DOHH2 (cell line): ENCODE data around the gene MIX23.

Experiments
- H3F3A ChIP-seq: fragments of 200-600 bp; sonication (generic), shearing (Covaris generic); 2 replicates; pipeline ENCODE4 v1.6.0; 2016; ENCODE audit warnings: antibody characterized with exemption, mild to moderate bottlenecking; ENCODE audit not compliant: control insufficient read depth, insufficient read depth
- H3K27ac ChIP-seq: fragments of 200-600 bp; sonication (generic); 2 replicates; pipeline ENCODE4 v1.5.1; 2014; ENCODE audit warnings: low read depth, mild to moderate bottlenecking, low read length, moderate library complexity
- H3K27me3 ChIP-seq: fragments of 200-600 bp; sonication (generic); 2 replicates; pipeline ENCODE4 v1.6.1; 2014; ENCODE audit warnings: mild to moderate bottlenecking, low read length, mixed read lengths; ENCODE audit not compliant: control insufficient read depth
- H3K36me3 ChIP-seq: fragments of 200-600 bp; sonication (generic); 2 replicates; pipeline ENCODE4 v1.6.1; 2014; ENCODE audit warnings: mild to moderate bottlenecking, low read length, moderate library complexity, mixed read lengths; ENCODE audit not compliant: control insufficient read depth
- H3K4me1 ChIP-seq: fragments of 200-600 bp; sonication (generic); 2 replicates; pipeline ENCODE4 v1.6.1; 2014; ENCODE audit warnings: mild to moderate bottlenecking, low read length, mixed read lengths; ENCODE audit not compliant: control insufficient read depth
- H3K4me2 ChIP-seq: fragments of 200-600 bp; sonication (generic); 2 replicates; pipeline ENCODE4 v1.6.0; 2014; ENCODE audit warnings: mild to moderate bottlenecking, low read length, moderate library complexity
- H3K4me3 ChIP-seq: fragments of 200-600 bp; sonication (generic); 2 replicates; pipeline ENCODE4 v1.5.1; 2014; ENCODE audit warnings: mild to moderate bottlenecking, low read length, mixed read lengths
- H3K79me2 ChIP-seq: fragments of 200-600 bp; sonication (generic); 2 replicates; pipeline ENCODE4 v1.6.1; 2014; ENCODE audit warnings: mild to moderate bottlenecking, low read length, mixed read lengths; ENCODE audit not compliant: control insufficient read depth
- H3K9me2 ChIP-seq: fragments of 200-600 bp; sonication (generic); replicated peaks from 2 replicates; pipeline ENCODE4 v1.6.1; 2014; ENCODE audit warnings: mild to moderate bottlenecking, low read length, mixed read lengths; ENCODE audit not compliant: control insufficient read depth
- H3K9me3 ChIP-seq: fragments of 200-600 bp; sonication (generic); 2 replicates; pipeline ENCODE4 v1.6.1; 2014; ENCODE audit warnings: antibody characterized with exemption, low read length, mixed read lengths; ENCODE audit not compliant: control insufficient read depth, insufficient read depth
- H4K20me1 ChIP-seq: fragments of 200-600 bp; sonication (generic); 2 replicates; pipeline ENCODE4 v1.6.0; 2014; ENCODE audit warnings: low read depth, mild to moderate bottlenecking, antibody characterized with exemption, low read length, moderate library complexity; ENCODE audit not compliant: control insufficient read depth, insufficient read depth
- EZH2phosphoT487 ChIP-seq: fragments of 200-600 bp; sonication (generic); IDR thresholded peaks from 2 replicates; pipeline ENCODE4 v1.6.1; 2017; ENCODE audit warnings: borderline replicate concordance, mild to moderate bottlenecking, antibody characterized with exemption, low read length, moderate library complexity, mixed read lengths
- TF ChIP-seq, protein P1 (sequence below): fragments of 200-600 bp; sonication (generic); IDR thresholded peaks from one replicate; pipeline ENCODE4 v1.5.1; 2014; ENCODE audit warnings: antibody characterized with exemption, mild to moderate bottlenecking, low read depth, low read length; ENCODE audit not compliant: poor library complexity, severe bottlenecking

The MIX23 gene

DNA sequence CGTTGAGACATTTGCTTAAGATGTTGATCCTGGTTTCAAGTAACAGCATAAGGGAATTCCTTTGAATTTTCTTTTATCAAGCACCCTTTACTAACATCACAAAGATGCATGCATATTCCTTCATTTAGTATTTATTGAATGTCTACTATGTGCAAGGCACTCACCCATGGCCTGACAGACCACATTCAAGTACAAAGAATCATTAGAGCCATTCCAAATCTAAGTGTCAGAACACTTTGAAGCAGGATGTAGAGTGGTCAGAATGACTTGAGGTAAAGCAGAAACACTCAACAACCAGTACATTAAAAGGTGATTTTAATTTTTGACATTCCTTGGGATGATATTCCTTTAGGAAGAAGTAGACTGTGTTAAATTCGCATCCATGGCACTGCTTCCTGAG, 38.8 kb upstream of the MIX23 start:
- Histone ChIP-seq H3K27ac (no peak overlapping the region), H3K9me2 (no peaks in the 10 kb centered on the region), H3K4me3 (no peak overlapping the region), H3F3A (peaks cover 6% of the 10 kb centered on the region; the same call in 1 of the 2 replicates), H3K4me1 (peaks cover 17% of the 10 kb centered on the region), H4K20me1 (no peaks in the 10 kb centered on the region), H3K36me3 (peaks cover 42% of the 10 kb centered on the region), H3K27me3 (no peaks in the 10 kb centered on the region), H3K4me2 (no peak overlapping the region), H3K9me3 (no peaks in the 10 kb centered on the region), H3K79me2 (peaks cover 21% of the 10 kb centered on the region)
- TF ChIP-seq, protein P1, sequence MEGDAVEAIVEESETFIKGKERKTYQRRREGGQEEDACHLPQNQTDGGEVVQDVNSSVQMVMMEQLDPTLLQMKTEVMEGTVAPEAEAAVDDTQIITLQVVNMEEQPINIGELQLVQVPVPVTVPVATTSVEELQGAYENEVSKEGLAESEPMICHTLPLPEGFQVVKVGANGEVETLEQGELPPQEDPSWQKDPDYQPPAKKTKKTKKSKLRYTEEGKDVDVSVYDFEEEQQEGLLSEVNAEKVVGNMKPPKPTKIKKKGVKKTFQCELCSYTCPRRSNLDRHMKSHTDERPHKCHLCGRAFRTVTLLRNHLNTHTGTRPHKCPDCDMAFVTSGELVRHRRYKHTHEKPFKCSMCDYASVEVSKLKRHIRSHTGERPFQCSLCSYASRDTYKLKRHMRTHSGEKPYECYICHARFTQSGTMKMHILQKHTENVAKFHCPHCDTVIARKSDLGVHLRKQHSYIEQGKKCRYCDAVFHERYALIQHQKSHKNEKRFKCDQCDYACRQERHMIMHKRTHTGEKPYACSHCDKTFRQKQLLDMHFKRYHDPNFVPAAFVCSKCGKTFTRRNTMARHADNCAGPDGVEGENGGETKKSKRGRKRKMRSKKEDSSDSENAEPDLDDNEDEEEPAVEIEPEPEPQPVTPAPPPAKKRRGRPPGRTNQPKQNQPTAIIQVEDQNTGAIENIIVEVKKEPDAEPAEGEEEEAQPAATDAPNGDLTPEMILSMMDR = no peak
- no peak for TF ChIP-seq EZH2phosphoT487

DNA sequence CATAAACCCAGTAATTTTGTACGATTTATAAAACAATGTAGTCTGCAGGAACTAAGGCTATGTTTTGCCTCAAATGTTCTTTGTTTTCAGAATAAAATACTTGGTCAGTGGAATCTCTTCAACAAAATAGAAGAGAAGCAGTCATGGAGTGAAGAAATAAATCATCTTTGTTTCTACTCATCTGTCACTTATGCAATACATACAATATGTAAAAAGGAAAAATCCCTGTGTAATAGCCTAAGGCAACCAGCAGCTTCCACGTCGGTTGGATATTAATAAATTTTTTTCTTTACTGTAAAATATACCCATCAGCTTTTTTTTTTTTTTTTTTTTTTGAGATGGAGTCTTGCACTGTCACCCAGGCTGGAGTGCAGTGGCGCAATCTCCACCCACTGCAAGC, 38.1 kb upstream of the MIX23 start:
- no peak overlapping the region for H3K4me3 ChIP-seq
- no peaks in the 10 kb centered on the region for H3K9me3 ChIP-seq
- no peak overlapping the region for H3K27ac ChIP-seq
- no peak overlapping the region for H3K4me2 ChIP-seq
- H3K79me2 ChIP-seq = peaks cover 27% of the 10 kb centered on the region
- H3F3A ChIP-seq = peaks cover 6% of the 10 kb centered on the region; the same call in 1 of the 2 replicates
- no peaks in the 10 kb centered on the region for H3K9me2 ChIP-seq
- no peak for TF ChIP-seq EZH2phosphoT487
- TF ChIP-seq, protein P1 = no peak
- peaks cover 34% of the 10 kb centered on the region for H3K36me3 ChIP-seq
- peaks cover 19% of the 10 kb centered on the region for H3K4me1 ChIP-seq
- H4K20me1 ChIP-seq = no peaks in the 10 kb centered on the region
- no peaks in the 10 kb centered on the region for H3K27me3 ChIP-seq

DNA sequence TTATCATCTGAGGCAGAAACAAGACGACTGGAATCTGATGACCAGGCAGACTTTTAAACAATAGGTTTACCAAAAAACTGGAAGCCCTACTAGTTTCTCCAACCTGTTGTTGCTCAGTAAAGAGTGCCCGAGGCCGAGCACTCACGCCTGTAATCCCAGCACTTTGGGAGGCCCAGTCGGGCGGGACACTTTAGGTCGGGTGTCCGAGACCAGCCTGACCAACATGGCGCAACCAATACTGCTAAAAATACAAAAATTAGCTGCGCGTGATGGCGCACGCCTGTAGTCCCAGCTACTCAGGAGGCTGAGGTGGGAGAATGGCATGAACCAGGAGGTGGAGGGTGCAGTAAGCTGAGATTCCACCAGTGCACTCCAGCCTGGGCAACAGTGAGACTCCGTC, 33.9 kb upstream of the MIX23 start:
- Histone ChIP-seq H3K79me2 (peaks cover 64% of the 10 kb centered on the region), H4K20me1 (no peaks in the 10 kb centered on the region), H3K4me1 (peaks cover 36% of the 10 kb centered on the region), H3K36me3 (peaks cover 32% of the 10 kb centered on the region), H3K4me2 (peak overlapping the region; percentile 71), H3K9me2 (no peaks in the 10 kb centered on the region), H3K27me3 (no peaks in the 10 kb centered on the region), H3K27ac (peak overlapping the region; percentile 77), H3F3A (peaks cover 14% of the 10 kb centered on the region), H3K9me3 (no peaks in the 10 kb centered on the region), H3K4me3 (peak overlapping the region; percentile 81)
- no peak for TF ChIP-seq EZH2phosphoT487
- TF ChIP-seq, protein P1 = no peak
